Measurements from ENCODE around the gene NRP2. TPM values are rescaled to one million over a fixed set of nuclear protein-coding genes. Genes with fewer than 3 reads are reported as not detected.

The NRP2 gene
- total RNA-seq, 2 donors from 2014 or later = 0.59 to 3.0 TPM

DNA sequence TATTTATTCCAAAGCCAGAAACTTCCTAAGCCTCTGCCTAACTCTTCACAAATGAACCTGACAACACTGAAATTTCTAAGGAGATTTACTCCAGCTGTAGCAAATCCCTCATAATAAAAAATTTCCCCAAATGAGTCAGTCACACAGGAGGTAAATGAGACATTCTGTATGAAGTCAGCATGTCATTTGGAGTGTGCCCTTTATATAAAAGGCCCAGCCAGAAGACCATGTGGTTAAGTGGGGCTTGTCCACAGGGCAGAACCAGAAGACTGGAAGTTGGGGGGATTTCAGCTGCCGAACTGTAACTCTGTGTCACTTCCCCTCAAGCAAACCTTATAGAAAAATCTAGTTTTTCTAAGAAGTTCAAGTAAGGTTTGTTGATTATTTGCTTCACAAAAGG, 30.2 kb downstream of the NRP2 start:
- H3K9me3 Mint-ChIP-seq = no peaks in the 10 kb centered on the region
- peak; percentile 63 to 80 for ATAC-seq
- no peak overlapping the region for H3K27ac Mint-ChIP-seq
- H3K36me3 Mint-ChIP-seq = no peaks in the 10 kb centered on the region
- DNase-seq (ENCODE audit: low spot score in 2 of 2) = no peak

- Mint-ChIP-seq H3K27ac (no peak overlapping the region), H3K9me3 (no peaks in the 10 kb centered on the region), H3K36me3 (no peaks in the 10 kb centered on the region)
- ATAC-seq = peak in 1 of 2 donors; percentile 37
- DNase-seq (ENCODE audit: low spot score in 2 of 2) = no peak
Measured at GRCh38 chr2:205713086-205713485, 30.8 kb downstream of the NRP2 start.

- H3K27ac Mint-ChIP-seq = peak overlapping the region in 1 of 2 donors; percentile 45
- H3K36me3 Mint-ChIP-seq = no peaks in the 10 kb centered on the region
- H3K9me3 Mint-ChIP-seq = no peaks in the 10 kb centered on the region
- ATAC-seq (peak; percentile 54 to 66), DNase-seq (ENCODE audit: low spot score in 2 of 2) (no peak)
Measured at GRCh38 chr2:205714058-205714776, 31.9 kb downstream of the NRP2 start.

DNA sequence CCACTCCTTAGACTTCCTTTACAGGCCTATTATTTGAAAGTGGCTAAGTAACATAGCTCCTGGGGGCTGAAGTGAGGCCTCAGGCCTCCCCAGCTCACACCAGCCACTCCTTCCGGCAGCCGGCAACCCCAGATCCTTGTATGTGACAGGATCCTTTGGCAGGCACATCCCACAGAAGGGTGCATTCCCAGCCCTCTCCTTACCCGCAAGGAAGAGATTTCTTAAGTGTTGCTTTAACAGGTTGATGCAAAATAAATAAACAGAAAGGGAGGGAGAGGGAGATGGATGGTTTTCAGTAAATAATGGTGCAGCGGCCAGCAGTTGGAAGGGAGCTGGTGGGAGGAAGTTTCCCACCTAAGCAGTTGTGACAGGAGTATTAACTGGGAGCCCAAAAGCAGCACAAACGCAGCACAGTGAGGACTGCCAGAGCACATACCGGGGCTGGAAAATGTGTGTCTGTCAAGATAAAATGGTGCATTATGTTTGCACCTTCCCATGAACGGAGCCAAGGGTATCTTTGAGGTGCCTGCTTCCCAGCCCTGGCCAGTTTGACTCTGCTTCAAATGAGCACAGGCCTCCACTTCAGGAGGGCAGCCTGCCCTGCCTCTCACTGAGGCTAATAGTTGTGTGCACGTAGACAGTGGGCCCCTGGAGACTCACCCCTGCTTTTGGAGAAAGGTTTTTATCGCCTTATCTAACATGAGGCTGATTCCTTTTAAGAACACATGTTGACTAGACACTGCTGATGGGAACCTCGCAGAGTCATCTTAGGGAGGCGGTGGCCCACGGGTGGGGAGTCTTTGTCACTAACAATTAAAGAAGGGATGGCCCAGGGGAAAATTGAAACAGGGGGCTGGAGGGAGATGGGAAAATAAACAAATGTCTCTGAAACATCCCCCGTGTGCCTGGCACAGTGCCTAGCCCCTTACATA, 32.8 kb downstream of the NRP2 start:
- ATAC-seq = no peak
- H3K27ac Mint-ChIP-seq = peak overlapping the region in 1 of 2 donors; percentile 45
- DNase-seq (ENCODE audit: low spot score in 2 of 2) = no peak
- H3K36me3 Mint-ChIP-seq = no peaks in the 10 kb centered on the region
- no peaks in the 10 kb centered on the region for H3K9me3 Mint-ChIP-seq

- ATAC-seq (no peak), DNase-seq (ENCODE audit: low spot score in 2 of 2) (no peak)
- Mint-ChIP-seq H3K27ac (no peak overlapping the region), H3K9me3 (no peaks in the 10 kb centered on the region), H3K36me3 (no peaks in the 10 kb centered on the region)
Measured at GRCh38 chr2:205715831-205716525, 33.7 kb downstream of the NRP2 start.

GRCh38 chr2:205717175-205717846, 35.0 kb downstream of the NRP2 start:
- ATAC-seq (no peak), DNase-seq (ENCODE audit: low spot score in 2 of 2) (no peak)
- H3K36me3 Mint-ChIP-seq = no peaks in the 10 kb centered on the region
- H3K27ac Mint-ChIP-seq = no peak overlapping the region
- H3K9me3 Mint-ChIP-seq = no peaks in the 10 kb centered on the region

GRCh38 chr2:205717999-205718398, 35.7 kb downstream of the NRP2 start:
- no peak overlapping the region for H3K27ac Mint-ChIP-seq
- no peak for DNase-seq (ENCODE audit: low spot score in 2 of 2)
- no peaks in the 10 kb centered on the region for H3K36me3 Mint-ChIP-seq
- ATAC-seq = no peak
- H3K9me3 Mint-ChIP-seq = no peaks in the 10 kb centered on the region

DNA sequence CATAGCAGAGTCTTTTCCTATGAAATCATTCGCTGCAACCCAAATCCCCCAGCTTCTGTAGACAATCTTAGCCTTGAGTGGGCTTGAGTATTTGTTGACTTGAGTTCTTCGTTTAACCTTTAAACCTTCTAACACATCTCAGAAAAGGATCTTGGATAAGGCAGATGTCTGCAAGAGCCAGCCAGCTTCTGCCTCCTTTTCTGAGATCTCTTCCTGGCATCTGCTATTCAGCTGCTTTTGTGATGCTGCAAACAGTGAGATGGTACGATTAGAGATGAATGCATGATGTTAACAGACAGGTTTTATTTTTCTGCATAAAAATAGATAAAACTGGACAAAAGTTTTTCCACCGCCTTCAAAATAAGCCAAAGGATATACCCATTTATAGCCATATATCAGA, 37.5 kb downstream of the NRP2 start:
- no peak for DNase-seq (ENCODE audit: low spot score in 2 of 2)
- H3K27ac Mint-ChIP-seq = no peak overlapping the region
- no peaks in the 10 kb centered on the region for H3K36me3 Mint-ChIP-seq
- H3K9me3 Mint-ChIP-seq = no peaks in the 10 kb centered on the region
- ATAC-seq = no peak

GRCh38 chr2:205720451-205720902, 38.2 kb downstream of the NRP2 start:
- Mint-ChIP-seq H3K36me3 (no peaks in the 10 kb centered on the region), H3K9me3 (no peaks in the 10 kb centered on the region), H3K27ac (no peak overlapping the region)
- ATAC-seq (no peak), DNase-seq (ENCODE audit: low spot score in 2 of 2) (no peak)

GRCh38 chr2:205721057-205721449, 38.8 kb downstream of the NRP2 start:
- ATAC-seq = no peak
- Mint-ChIP-seq H3K9me3 (no peaks in the 10 kb centered on the region), H3K27ac (no peak overlapping the region), H3K36me3 (no peaks in the 10 kb centered on the region)
- no peak for DNase-seq (ENCODE audit: low spot score in 2 of 2)

DNA sequence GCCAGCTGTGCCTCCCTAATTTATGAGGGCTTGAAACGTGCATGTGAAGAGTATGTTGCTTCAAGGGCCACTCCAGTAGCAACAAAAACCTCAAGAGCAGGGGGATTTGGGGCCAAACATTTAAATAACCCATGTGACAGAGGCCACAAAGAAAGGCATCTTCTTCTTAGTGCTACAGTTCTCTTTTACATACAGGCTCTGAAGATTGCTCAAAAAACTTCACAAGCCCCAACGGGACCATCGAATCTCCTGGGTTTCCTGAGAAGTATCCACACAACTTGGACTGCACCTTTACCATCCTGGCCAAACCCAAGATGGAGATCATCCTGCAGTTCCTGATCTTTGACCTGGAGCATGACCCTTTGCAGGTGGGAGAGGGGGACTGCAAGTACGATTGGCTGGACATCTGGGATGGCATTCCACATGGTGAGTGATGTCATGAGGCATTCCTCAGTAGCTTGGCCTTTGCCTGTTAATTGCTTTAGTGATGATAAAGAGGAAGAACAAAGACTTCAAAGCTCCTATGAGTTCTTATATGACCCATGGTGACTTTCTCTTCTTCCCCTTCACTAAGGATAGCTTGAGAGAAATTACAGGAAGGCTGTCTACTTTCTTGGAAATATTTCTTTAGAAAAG, 40.1 kb downstream of the NRP2 start:
- no peaks in the 10 kb centered on the region for H3K36me3 Mint-ChIP-seq
- ATAC-seq (no peak), DNase-seq (ENCODE audit: low spot score in 2 of 2) (no peak)
- H3K27ac Mint-ChIP-seq = no peak overlapping the region
- no peaks in the 10 kb centered on the region for H3K9me3 Mint-ChIP-seq

DNA sequence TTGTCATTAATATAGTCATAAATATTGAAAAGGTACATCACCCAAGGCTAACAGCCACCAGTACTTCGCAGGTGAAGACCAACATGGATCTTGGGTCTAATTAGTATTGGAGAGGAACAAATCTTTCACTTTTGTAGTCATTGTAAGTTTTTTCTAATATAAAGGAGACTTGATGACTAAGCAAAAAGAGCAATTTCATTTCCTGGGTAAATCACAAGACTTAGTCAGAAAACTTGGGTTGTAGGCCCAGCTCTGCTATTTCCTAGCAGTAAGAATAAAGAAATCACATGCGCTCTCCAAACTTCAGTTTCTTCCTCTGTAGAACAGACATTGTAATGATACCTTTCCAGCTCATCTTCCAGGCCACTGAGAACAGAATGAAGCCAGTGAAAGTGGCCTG, 40.9 kb downstream of the NRP2 start:
- ATAC-seq (no peak), DNase-seq (ENCODE audit: low spot score in 2 of 2) (no peak)
- Mint-ChIP-seq H3K27ac (no peak overlapping the region), H3K9me3 (no peaks in the 10 kb centered on the region), H3K36me3 (no peaks in the 10 kb centered on the region)

GRCh38 chr2:205725059-205725458, 42.8 kb downstream of the NRP2 start:
- ATAC-seq (no peak), DNase-seq (ENCODE audit: low spot score in 2 of 2) (no peak)
- H3K36me3 Mint-ChIP-seq = no peaks in the 10 kb centered on the region
- H3K9me3 Mint-ChIP-seq = no peaks in the 10 kb centered on the region
- no peak overlapping the region for H3K27ac Mint-ChIP-seq

- no peak overlapping the region for H3K27ac Mint-ChIP-seq
- H3K36me3 Mint-ChIP-seq = no peaks in the 10 kb centered on the region
- ATAC-seq (no peak), DNase-seq (ENCODE audit: low spot score in 2 of 2) (no peak)
- H3K9me3 Mint-ChIP-seq = no peaks in the 10 kb centered on the region
Measured at GRCh38 chr2:205726506-205726905, 44.2 kb downstream of the NRP2 start.

DNA sequence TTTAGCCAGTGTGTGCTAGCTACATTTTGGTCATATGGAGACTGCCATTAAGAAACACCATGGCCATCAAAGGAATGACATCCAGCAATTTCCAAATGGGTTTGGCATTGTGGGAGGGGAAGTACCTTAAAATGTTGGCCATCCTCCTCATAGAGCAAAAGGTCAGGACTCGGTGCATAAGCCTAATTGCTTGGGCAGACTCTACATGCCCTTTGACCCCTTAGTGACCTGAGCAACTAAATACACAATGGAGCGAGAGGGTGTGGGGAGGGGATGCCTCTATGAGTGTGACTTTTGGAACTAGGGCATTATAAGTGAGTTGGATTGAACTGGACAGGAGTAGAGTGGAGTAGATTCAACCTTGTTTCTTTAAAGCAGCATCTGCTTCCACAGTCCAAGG, 44.9 kb downstream of the NRP2 start:
- H3K36me3 Mint-ChIP-seq = no peaks in the 10 kb centered on the region
- H3K9me3 Mint-ChIP-seq = no peaks in the 10 kb centered on the region
- H3K27ac Mint-ChIP-seq = no peak overlapping the region
- DNase-seq (ENCODE audit: low spot score in 2 of 2) (no peak), ATAC-seq (no peak)

GRCh38 chr2:205728366-205728765, 46.1 kb downstream of the NRP2 start:
- DNase-seq (ENCODE audit: low spot score in 2 of 2) (no peak), ATAC-seq (no peak)
- H3K9me3 Mint-ChIP-seq = no peaks in the 10 kb centered on the region
- no peaks in the 10 kb centered on the region for H3K36me3 Mint-ChIP-seq
- no peak overlapping the region for H3K27ac Mint-ChIP-seq

Data from activated naive CD4-positive, alpha-beta T cell treated with anti-CD3 and anti-CD28 coated beads, Interleukin-2, amount 50 U/mL, for 72 hours (primary cell).